ENCODE measurements around the gene CCDC126. TPM values are rescaled to one million over a fixed set of nuclear protein-coding genes. Genes with fewer than 3 reads are reported as not detected.
"Not testable (repeated sequence)": the region's sequence is repeated elsewhere in the genome, so short reads cannot be mapped to it uniquely, and the experiment has no call there.

CCDC126 gene
- total RNA-seq, 1 experiment from 2014 or later = 5.9 TPM

GRCh38 chr7:23570592-23571200, 26.5 kb upstream of the CCDC126 start:
- Histone ChIP-seq H3K9me2 (ENCODE audit: insufficient read depth) (no peaks in the 10 kb centered on the region), H2AFZ (no peak overlapping the region), H4K20me1 (ENCODE audit: insufficient read depth) (no peaks in the 10 kb centered on the region), H3K36me3 (ENCODE audit: low read depth) (no peaks in the 10 kb centered on the region), H3K9me3 (ENCODE audit: insufficient read depth, low read depth) (no peaks in the 10 kb centered on the region), H3F3A (ENCODE audit: insufficient read depth, low read depth) (no peaks in the 10 kb centered on the region), H3K4me3 (no peak overlapping the region), H3K27ac (no peak overlapping the region), H3K4me2 (no peak overlapping the region), H3K4me1 (replicated peaks; ENCODE audit: insufficient read depth) (no peaks in the 10 kb centered on the region), H3K79me2 (ENCODE audit: low read depth) (no peaks in the 10 kb centered on the region), H3K27me3 (ENCODE audit: insufficient read depth, low read depth) (no peaks in the 10 kb centered on the region)
- intact Hi-C loops (cut with micrococcal nuclease; ENCODE audit: unreplicated experiment) = loop anchor here (1.0 to 5.0 kb wide), 8 partner anchors 23 to 1997 kb away; no protein-coding TSS in a partner anchor
- TF ChIP-seq, protein P1, sequence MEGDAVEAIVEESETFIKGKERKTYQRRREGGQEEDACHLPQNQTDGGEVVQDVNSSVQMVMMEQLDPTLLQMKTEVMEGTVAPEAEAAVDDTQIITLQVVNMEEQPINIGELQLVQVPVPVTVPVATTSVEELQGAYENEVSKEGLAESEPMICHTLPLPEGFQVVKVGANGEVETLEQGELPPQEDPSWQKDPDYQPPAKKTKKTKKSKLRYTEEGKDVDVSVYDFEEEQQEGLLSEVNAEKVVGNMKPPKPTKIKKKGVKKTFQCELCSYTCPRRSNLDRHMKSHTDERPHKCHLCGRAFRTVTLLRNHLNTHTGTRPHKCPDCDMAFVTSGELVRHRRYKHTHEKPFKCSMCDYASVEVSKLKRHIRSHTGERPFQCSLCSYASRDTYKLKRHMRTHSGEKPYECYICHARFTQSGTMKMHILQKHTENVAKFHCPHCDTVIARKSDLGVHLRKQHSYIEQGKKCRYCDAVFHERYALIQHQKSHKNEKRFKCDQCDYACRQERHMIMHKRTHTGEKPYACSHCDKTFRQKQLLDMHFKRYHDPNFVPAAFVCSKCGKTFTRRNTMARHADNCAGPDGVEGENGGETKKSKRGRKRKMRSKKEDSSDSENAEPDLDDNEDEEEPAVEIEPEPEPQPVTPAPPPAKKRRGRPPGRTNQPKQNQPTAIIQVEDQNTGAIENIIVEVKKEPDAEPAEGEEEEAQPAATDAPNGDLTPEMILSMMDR (conservative IDR thresholded peaks at IDR 0.05) = peak; percentile 96
- TF ChIP-seq EZH2 (IDR thresholded peaks at IDR 0.05; ENCODE audit: low read depth) = no peak
- POLR2A ChIA-PET (ENCODE audit: unreplicated experiment) = interaction anchor here (0.6 kb wide), 1 partner anchor 10 kb away, joined by 4 read pairs; no protein-coding TSS in a partner anchor
- DNase-seq = peak; percentile 77 to 81
- BruUV-seq (replicated peaks) = no TSS peak
- CTCF ChIA-PET = interaction anchor here (0.6 to 1.2 kb wide), 4 partner anchors 24 to 1132 kb away, joined by 3 to 13 read pairs (median 3); no protein-coding TSS in a partner anchor

DNA sequence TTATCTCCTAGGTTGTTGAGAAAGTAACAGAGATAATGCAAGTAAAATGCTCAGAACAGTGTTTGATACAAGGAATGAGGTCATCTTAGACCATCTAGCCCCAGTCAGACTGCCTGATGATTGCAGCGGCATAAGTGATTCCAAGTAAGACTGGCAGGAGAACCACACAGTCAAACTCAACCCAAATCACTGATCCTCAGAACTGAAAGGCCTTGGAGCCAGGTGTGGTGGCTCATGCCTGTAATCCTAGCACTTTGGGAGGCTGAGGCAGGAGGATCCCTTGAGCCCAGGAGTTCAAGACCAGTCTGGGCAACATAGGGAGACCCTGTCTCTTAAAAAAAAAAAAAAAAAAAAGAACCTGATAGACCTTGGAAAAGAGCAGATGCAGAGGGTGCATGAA, 15.2 kb upstream of the CCDC126 start:
- H3K79me2 ChIP-seq (ENCODE audit: low read depth); CTCF ChIA-PET; H3K4me1 ChIP-seq (replicated peaks; ENCODE audit: insufficient read depth); POLR2A ChIA-PET (ENCODE audit: unreplicated experiment); H3K27me3 ChIP-seq (ENCODE audit: insufficient read depth, low read depth); H3K4me2 ChIP-seq; H3F3A ChIP-seq (ENCODE audit: insufficient read depth, low read depth); H3K9me3 ChIP-seq (ENCODE audit: insufficient read depth, low read depth); H3K27ac ChIP-seq; intact Hi-C loops (cut with micrococcal nuclease; ENCODE audit: unreplicated experiment); H2AFZ ChIP-seq; BruUV-seq (replicated peaks); H4K20me1 ChIP-seq (ENCODE audit: insufficient read depth); DNase-seq; H3K9me2 ChIP-seq (ENCODE audit: insufficient read depth); H3K4me3 ChIP-seq; H3K36me3 ChIP-seq (ENCODE audit: low read depth): not testable (repeated sequence)

DNA sequence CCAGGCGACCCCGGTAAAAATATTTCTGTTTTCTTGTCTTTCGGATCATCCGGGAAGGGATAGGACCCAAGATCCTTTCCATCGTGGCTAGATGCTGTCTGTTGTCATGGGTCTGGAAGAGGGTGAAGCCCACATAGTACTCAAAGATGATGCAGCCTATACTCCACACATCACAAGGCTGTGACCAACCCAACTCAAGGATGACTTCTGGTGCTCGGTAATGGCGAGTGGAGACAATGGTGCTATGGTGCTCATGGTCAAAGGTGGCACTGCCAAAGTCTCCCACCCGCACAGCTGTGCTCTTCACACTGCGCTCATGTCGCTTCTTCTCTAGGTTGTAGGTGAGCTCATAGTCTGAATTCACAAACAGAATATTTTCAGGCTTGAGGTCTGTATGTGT, 11.9 kb upstream of the CCDC126 start:
- H3K9me3 ChIP-seq (ENCODE audit: insufficient read depth, low read depth); H3K27ac ChIP-seq; POLR2A ChIA-PET (ENCODE audit: unreplicated experiment); H3K36me3 ChIP-seq (ENCODE audit: low read depth); H3K27me3 ChIP-seq (ENCODE audit: insufficient read depth, low read depth); intact Hi-C loops (cut with micrococcal nuclease; ENCODE audit: unreplicated experiment); H3K4me3 ChIP-seq; H4K20me1 ChIP-seq (ENCODE audit: insufficient read depth); H3K79me2 ChIP-seq (ENCODE audit: low read depth); BruUV-seq (replicated peaks); CTCF ChIA-PET; H3K4me2 ChIP-seq; DNase-seq; H2AFZ ChIP-seq; H3F3A ChIP-seq (ENCODE audit: insufficient read depth, low read depth); H3K9me2 ChIP-seq (ENCODE audit: insufficient read depth); H3K4me1 ChIP-seq (replicated peaks; ENCODE audit: insufficient read depth): not testable (repeated sequence)

DNA sequence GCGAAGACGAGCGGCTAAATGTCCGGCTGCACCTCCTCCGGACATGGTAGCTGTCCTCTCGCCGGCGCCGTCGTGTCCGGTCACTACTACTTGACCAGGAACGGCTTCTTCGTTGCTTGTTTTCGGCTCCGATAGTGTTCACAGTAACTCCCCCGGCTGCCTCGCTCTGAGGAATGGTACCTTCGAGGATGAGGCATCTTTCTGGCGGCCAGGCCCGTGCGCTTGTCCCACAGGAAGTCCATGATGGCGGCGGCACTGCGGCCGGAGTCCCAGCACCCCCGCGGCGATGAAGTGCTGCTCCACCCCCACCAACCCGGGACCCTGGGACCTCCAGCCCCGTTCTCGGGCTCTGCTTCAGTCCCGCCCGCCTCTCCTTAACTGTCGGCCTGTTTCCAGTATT, 11.0 kb upstream of the CCDC126 start:
- Histone ChIP-seq H4K20me1 (ENCODE audit: insufficient read depth) (no peaks in the 10 kb centered on the region), H3K9me2 (ENCODE audit: insufficient read depth) (no peaks in the 10 kb centered on the region), H3F3A (ENCODE audit: insufficient read depth, low read depth) (no peaks in the 10 kb centered on the region), H3K36me3 (ENCODE audit: low read depth) (no peaks in the 10 kb centered on the region), H3K9me3 (ENCODE audit: insufficient read depth, low read depth) (no peaks in the 10 kb centered on the region), H3K27ac (no peak overlapping the region), H3K4me1 (replicated peaks; ENCODE audit: insufficient read depth) (no peaks in the 10 kb centered on the region), H3K79me2 (ENCODE audit: low read depth) (no peaks in the 10 kb centered on the region), H3K4me2 (no peak overlapping the region), H3K27me3 (ENCODE audit: insufficient read depth, low read depth) (no peaks in the 10 kb centered on the region), H3K4me3 (no peak overlapping the region), H2AFZ (no peak overlapping the region)
- DNase-seq = no peak
- CTCF ChIA-PET = no interaction called here
- POLR2A ChIA-PET (ENCODE audit: unreplicated experiment) = no interaction called here
- no TSS peak for BruUV-seq (replicated peaks)
- no peak for TF ChIP-seq EZH2 (IDR thresholded peaks at IDR 0.05; ENCODE audit: low read depth)
- TF ChIP-seq, protein P1 (conservative IDR thresholded peaks at IDR 0.05) = no peak
- intact Hi-C loops (cut with micrococcal nuclease; ENCODE audit: unreplicated experiment) = no loop called here

All from PC-9 (cell line).